Measurements from ENCODE around the gene SWI5. TPM values are rescaled to one million over a fixed set of nuclear protein-coding genes. Genes with fewer than 3 reads are reported as not detected.

The SWI5 gene
- total RNA-seq, 1 donor from 2014 or later = 29.2 TPM

- H4K20me1 ChIP-seq (ENCODE audit: insufficient read depth, low read length) = peaks cover 3% of the 10 kb centered on the region
- no peaks in the 10 kb centered on the region for H3K9me3 ChIP-seq (ENCODE audit: insufficient read depth, low read depth, low read length)
- H3K4me1 Mint-ChIP-seq (ENCODE audit: low read depth, unreplicated experiment) = peaks cover 6% of the 10 kb centered on the region
- H3K9ac ChIP-seq (ENCODE audit: low read length) = peak overlapping the region; percentile 2
- no peak for DNase-seq (ENCODE audit: low read depth)
- TF ChIP-seq EZH2 (IDR thresholded peaks at IDR 0.05; ENCODE audit: insufficient read depth, low read length) (no peak), CTCF (IDR thresholded peaks at IDR 0.05; ENCODE audit: insufficient read depth, low read depth, low read length) (no peak)
- no peaks in the 10 kb centered on the region for H3K27me3 Mint-ChIP-seq (ENCODE audit: low read depth, unreplicated experiment)
- H3K4me3 Mint-ChIP-seq (ENCODE audit: unreplicated experiment) = peak overlapping the region; percentile 96
- H3K27ac Mint-ChIP-seq (ENCODE audit: unreplicated experiment) = peak overlapping the region; percentile 96
- peaks cover 5% of the 10 kb centered on the region for H3K36me3 Mint-ChIP-seq (ENCODE audit: low read depth, unreplicated experiment)
- FAIRE-seq = no peak
- H3K27ac ChIP-seq (ENCODE audit: low read depth, low read length) = no peak overlapping the region
- peaks cover 49% of the 10 kb centered on the region for H3K79me2 ChIP-seq (ENCODE audit: insufficient read depth, low read length)
- no peaks in the 10 kb centered on the region for H3K9me3 Mint-ChIP-seq (ENCODE audit: unreplicated experiment)
- H3K36me3 ChIP-seq (ENCODE audit: insufficient read depth, low read length) = peaks cover 20% of the 10 kb centered on the region
- H3K4me1 ChIP-seq (ENCODE audit: insufficient read depth, low read length) = peaks cover 15% of the 10 kb centered on the region
- H2AFZ ChIP-seq (ENCODE audit: low read depth, low read length) = no peak overlapping the region
- no peaks in the 10 kb centered on the region for H3K27me3 ChIP-seq (ENCODE audit: insufficient read depth, low read length)
- H3K4me3 ChIP-seq (ENCODE audit: insufficient read depth, low read depth, low read length) = peak overlapping the region; percentile 96
- H3K4me2 ChIP-seq (ENCODE audit: low read length) = peak overlapping the region; percentile 97
These were observed 45.3 kb downstream of the SWI5 start for GRCh38 chr9:128321343-128321742.

DNA sequence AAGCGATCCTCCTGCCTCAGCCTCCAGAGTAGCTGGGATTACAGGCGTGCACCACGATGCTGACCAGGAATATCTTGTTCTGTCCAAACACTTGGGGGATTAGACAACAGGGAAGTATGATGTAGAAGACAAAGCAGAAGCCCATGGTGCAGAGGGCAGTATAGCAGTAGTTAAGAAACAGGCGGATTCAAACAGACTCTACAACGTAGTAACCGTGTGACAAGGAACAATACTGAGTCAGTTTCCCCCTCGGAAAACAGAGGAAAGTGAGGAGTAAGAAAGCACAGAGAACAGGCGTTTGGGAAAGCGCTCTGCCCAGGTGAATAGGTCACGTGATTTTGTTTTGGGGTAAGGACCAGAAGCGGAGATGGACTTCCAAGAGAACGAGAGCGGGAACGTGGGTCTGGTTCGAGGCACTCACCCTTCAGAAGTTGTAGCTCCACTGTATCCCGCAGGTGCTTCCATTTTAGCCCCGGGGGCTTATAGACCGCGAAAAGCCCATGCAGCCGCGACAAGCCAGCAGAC is 45.9 kb downstream of the SWI5 start:
- H3K27me3 Mint-ChIP-seq (ENCODE audit: low read depth, unreplicated experiment) = no peaks in the 10 kb centered on the region
- Histone ChIP-seq H3K4me1 (ENCODE audit: insufficient read depth, low read length) (peaks cover 15% of the 10 kb centered on the region), H3K27ac (ENCODE audit: low read depth, low read length) (peak overlapping the region; percentile 94), H2AFZ (ENCODE audit: low read depth, low read length) (peak overlapping the region; percentile 100), H3K36me3 (ENCODE audit: insufficient read depth, low read length) (peaks cover 20% of the 10 kb centered on the region), H3K9ac (ENCODE audit: low read length) (peak overlapping the region; percentile 95), H3K27me3 (ENCODE audit: insufficient read depth, low read length) (no peaks in the 10 kb centered on the region), H3K4me3 (ENCODE audit: insufficient read depth, low read depth, low read length) (peak overlapping the region; percentile 96), H3K9me3 (ENCODE audit: insufficient read depth, low read depth, low read length) (no peaks in the 10 kb centered on the region), H4K20me1 (ENCODE audit: insufficient read depth, low read length) (peaks cover 3% of the 10 kb centered on the region), H3K4me2 (ENCODE audit: low read length) (peak overlapping the region; percentile 97), H3K79me2 (ENCODE audit: insufficient read depth, low read length) (peaks cover 49% of the 10 kb centered on the region)
- no peak for TF ChIP-seq CTCF (IDR thresholded peaks at IDR 0.05; ENCODE audit: insufficient read depth, low read depth, low read length)
- no peak for TF ChIP-seq EZH2 (IDR thresholded peaks at IDR 0.05; ENCODE audit: insufficient read depth, low read length)
- peaks cover 6% of the 10 kb centered on the region for H3K4me1 Mint-ChIP-seq (ENCODE audit: low read depth, unreplicated experiment)
- peaks cover 2% of the 10 kb centered on the region for H3K36me3 Mint-ChIP-seq (ENCODE audit: low read depth, unreplicated experiment)
- DNase-seq (ENCODE audit: low read depth) (no peak), FAIRE-seq (no peak)
- peak overlapping the region; percentile 96 for H3K4me3 Mint-ChIP-seq (ENCODE audit: unreplicated experiment)
- H3K9me3 Mint-ChIP-seq (ENCODE audit: unreplicated experiment) = no peaks in the 10 kb centered on the region
- H3K27ac Mint-ChIP-seq (ENCODE audit: unreplicated experiment) = peak overlapping the region; percentile 96

Data from astrocyte (in vitro differentiated cells and primary cell).